Mesodermal cell (in vitro differentiated cells): ENCODE results near the gene PERM1.

Experiments
- H3K27ac ChIP-seq: 2 replicates; pipeline ENCODE4 v1.7.0; 2013; ENCODE audit warnings: mild to moderate bottlenecking, low read depth, low read length, moderate library complexity; ENCODE audit not compliant: severe bottlenecking
- H3K36me3 ChIP-seq: 2 replicates; pipeline ENCODE4 v1.7.1; 2013; ENCODE audit warnings: mild to moderate bottlenecking, low read length, moderate library complexity; ENCODE audit not compliant: control insufficient read depth, insufficient read depth
- H3K4me1 ChIP-seq: one replicate; pipeline ENCODE4 v1.7.1; 2013; ENCODE audit warnings: mild to moderate bottlenecking, low read length; ENCODE audit not compliant: insufficient read depth, control insufficient read depth, poor library complexity, severe bottlenecking
- H3K4me3 ChIP-seq: 2 replicates; pipeline ENCODE4 v1.7.0; 2013; ENCODE audit warnings: low read length, control low read depth, mild to moderate bottlenecking; ENCODE audit not compliant: insufficient read depth, poor library complexity, severe bottlenecking; ENCODE audit errors: extremely low read depth
- H3K9me3 ChIP-seq: 2 replicates; pipeline ENCODE4 v1.7.1; 2013; ENCODE audit warnings: mild to moderate bottlenecking, low read length, moderate library complexity; ENCODE audit not compliant: control insufficient read depth
- WGBS, 2 experiments: methylation state at CpG; one replicate each; pipeline ENCODE4 v1.1.5; 2013; ENCODE audit warnings: missing lambda C conversion rate in 2 of 2; ENCODE audit not compliant: insufficient coverage in 2 of 2; 5-methylcytosine and 5-hydroxymethylcytosine counted together

Gene PERM1

GRCh38 chr1:940107-941014 lies 41.5 kb downstream of the PERM1 start:
- H3K27ac ChIP-seq, result peak overlapping the region; percentile 6
- H3K9me3 ChIP-seq, result no peaks in the 10 kb centered on the region
- peaks cover 11% of the 10 kb centered on the region for H3K36me3 ChIP-seq
- peak overlapping the region; percentile 40 for H3K4me3 ChIP-seq
- 1 to 2% methylated on average over 48 to 59 of the region's 86 CpGs for whole genome bisulfite sequencing, 2 experiments
- H3K4me1 ChIP-seq, result peaks cover 25% of the 10 kb centered on the region

GRCh38 chr1:939511-940106 lies 42.3 kb downstream of the PERM1 start:
- Histone ChIP-seq H3K4me3 (no peak overlapping the region), H3K27ac (no peak overlapping the region), H3K9me3 (no peaks in the 10 kb centered on the region), H3K4me1 (peaks cover 30% of the 10 kb centered on the region), H3K36me3 (peaks cover 5% of the 10 kb centered on the region)
- WGBS, 2 experiments, result 8 to 23% methylated on average over 8 to 15 of the region's 21 CpGs

- no peak overlapping the region for H3K4me3 ChIP-seq
- no peaks in the 10 kb centered on the region for H3K9me3 ChIP-seq
- WGBS, 2 experiments, result 44 to 47% methylated on average over 26 to 29 of the region's 30 CpGs
- no peak overlapping the region for H3K27ac ChIP-seq
- H3K4me1 ChIP-seq, result peaks cover 30% of the 10 kb centered on the region
- peaks cover 2% of the 10 kb centered on the region for H3K36me3 ChIP-seq
Measured at GRCh38 chr1:938711-939489, 43.0 kb downstream of the PERM1 start.

- H3K36me3 ChIP-seq, result no peaks in the 10 kb centered on the region
- 74 to 76% methylated on average over 9 to 15 of the region's 15 CpGs for WGBS, 2 experiments
- no peak overlapping the region for H3K27ac ChIP-seq
- H3K9me3 ChIP-seq, result no peaks in the 10 kb centered on the region
- H3K4me1 ChIP-seq, result peaks cover 33% of the 10 kb centered on the region
- H3K4me3 ChIP-seq, result no peak overlapping the region
Measured at GRCh38 chr1:938088-938683, 43.7 kb downstream of the PERM1 start.

- H3K9me3 ChIP-seq, result no peaks in the 10 kb centered on the region
- no peaks in the 10 kb centered on the region for H3K36me3 ChIP-seq
- H3K4me1 ChIP-seq, result peaks cover 30% of the 10 kb centered on the region
- H3K4me3 ChIP-seq, result no peak overlapping the region
- H3K27ac ChIP-seq, result no peak overlapping the region
- WGBS, 2 experiments, result 81 to 87% methylated on average over 11 to 16 of the region's 16 CpGs
Measured at GRCh38 chr1:937521-937920, 44.4 kb downstream of the PERM1 start.

- Histone ChIP-seq H3K4me1 (peaks cover 30% of the 10 kb centered on the region), H3K36me3 (no peaks in the 10 kb centered on the region), H3K9me3 (no peaks in the 10 kb centered on the region), H3K27ac (no peak overlapping the region), H3K4me3 (no peak overlapping the region)
- 74 to 80% methylated on average over 28 to 30 of the region's 45 CpGs for WGBS, 2 experiments
Measured at GRCh38 chr1:936348-937264, 45.3 kb downstream of the PERM1 start.

GRCh38 chr1:935751-936231 lies 46.1 kb downstream of the PERM1 start:
- Histone ChIP-seq H3K9me3 (no peaks in the 10 kb centered on the region), H3K4me3 (no peak overlapping the region), H3K36me3 (peaks cover under 1% of the 10 kb centered on the region), H3K4me1 (peaks cover 27% of the 10 kb centered on the region), H3K27ac (no peak overlapping the region)
- 8 to 10% methylated on average over 21 to 27 of the region's 30 CpGs for WGBS, 2 experiments

- Histone ChIP-seq H3K27ac (no peak overlapping the region), H3K4me3 (no peak overlapping the region), H3K36me3 (peaks cover 7% of the 10 kb centered on the region), H3K9me3 (no peaks in the 10 kb centered on the region), H3K4me1 (peaks cover 24% of the 10 kb centered on the region)
- WGBS, 2 experiments, result 18 to 21% methylated on average over 33 to 37 of the region's 37 CpGs
Measured at GRCh38 chr1:934991-935750, 46.7 kb downstream of the PERM1 start.

- 7 to 8% methylated on average over 2 to 3 of the region's 10 CpGs for WGBS, 2 experiments
- H3K4me1 ChIP-seq, result peaks cover 12% of the 10 kb centered on the region
- peaks cover 10% of the 10 kb centered on the region for H3K36me3 ChIP-seq
- no peak overlapping the region for H3K27ac ChIP-seq
- no peak overlapping the region for H3K4me3 ChIP-seq
- H3K9me3 ChIP-seq, result no peaks in the 10 kb centered on the region
Measured at GRCh38 chr1:933603-933940, 48.3 kb downstream of the PERM1 start.
